ENCODE results near the gene KCTD14. TPM values are rescaled to one million over a fixed set of nuclear protein-coding genes. Genes with fewer than 3 reads are reported as not detected.

The KCTD14 gene
- total and polyA plus RNA-seq, 8 donors = 7.0 to 20.7 (median 13.5) TPM

DNA sequence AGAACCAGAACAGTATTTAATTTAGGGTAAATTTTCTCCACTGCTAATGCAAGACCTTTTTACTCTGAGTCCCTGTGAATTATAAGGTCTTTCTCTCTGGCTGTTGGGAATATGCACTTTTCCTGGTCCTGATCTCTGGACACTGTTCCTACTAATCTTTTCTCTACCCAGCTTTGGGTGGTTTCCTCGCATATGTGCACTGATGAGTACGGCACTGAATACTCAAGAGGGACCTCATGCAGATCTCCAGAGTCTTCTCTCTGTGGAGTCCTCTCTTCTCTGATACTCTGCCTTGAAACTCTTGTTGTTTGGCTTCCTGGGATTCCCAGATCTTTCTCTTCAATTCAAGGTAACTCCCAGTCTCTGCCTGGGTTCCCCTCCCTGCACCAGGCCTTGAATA lies 14.0 kb downstream of the KCTD14 start:
- ATAC-seq (no peak), FAIRE-seq (no peak), DNase-seq (no peak)
- no peaks in the 10 kb centered on the region for H3K27me3 ChIP-seq
- no peak overlapping the region for H3K4me3 ChIP-seq
- intact Hi-C loops (cut with DNase I) = no loop called here
- H3K36me3 ChIP-seq = no peaks in the 10 kb centered on the region
- TF ChIP-seq, protein P1, sequence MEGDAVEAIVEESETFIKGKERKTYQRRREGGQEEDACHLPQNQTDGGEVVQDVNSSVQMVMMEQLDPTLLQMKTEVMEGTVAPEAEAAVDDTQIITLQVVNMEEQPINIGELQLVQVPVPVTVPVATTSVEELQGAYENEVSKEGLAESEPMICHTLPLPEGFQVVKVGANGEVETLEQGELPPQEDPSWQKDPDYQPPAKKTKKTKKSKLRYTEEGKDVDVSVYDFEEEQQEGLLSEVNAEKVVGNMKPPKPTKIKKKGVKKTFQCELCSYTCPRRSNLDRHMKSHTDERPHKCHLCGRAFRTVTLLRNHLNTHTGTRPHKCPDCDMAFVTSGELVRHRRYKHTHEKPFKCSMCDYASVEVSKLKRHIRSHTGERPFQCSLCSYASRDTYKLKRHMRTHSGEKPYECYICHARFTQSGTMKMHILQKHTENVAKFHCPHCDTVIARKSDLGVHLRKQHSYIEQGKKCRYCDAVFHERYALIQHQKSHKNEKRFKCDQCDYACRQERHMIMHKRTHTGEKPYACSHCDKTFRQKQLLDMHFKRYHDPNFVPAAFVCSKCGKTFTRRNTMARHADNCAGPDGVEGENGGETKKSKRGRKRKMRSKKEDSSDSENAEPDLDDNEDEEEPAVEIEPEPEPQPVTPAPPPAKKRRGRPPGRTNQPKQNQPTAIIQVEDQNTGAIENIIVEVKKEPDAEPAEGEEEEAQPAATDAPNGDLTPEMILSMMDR (IDR thresholded peaks at IDR 0.05) = no peak
- H3K9me3 ChIP-seq = no peaks in the 10 kb centered on the region
- H3K4me1 ChIP-seq = no peaks in the 10 kb centered on the region
- 83 to 85% methylated on average over 2 of the region's 2 CpGs for WGBS, 2 donors
- H3K27ac ChIP-seq = no peak overlapping the region

DNA sequence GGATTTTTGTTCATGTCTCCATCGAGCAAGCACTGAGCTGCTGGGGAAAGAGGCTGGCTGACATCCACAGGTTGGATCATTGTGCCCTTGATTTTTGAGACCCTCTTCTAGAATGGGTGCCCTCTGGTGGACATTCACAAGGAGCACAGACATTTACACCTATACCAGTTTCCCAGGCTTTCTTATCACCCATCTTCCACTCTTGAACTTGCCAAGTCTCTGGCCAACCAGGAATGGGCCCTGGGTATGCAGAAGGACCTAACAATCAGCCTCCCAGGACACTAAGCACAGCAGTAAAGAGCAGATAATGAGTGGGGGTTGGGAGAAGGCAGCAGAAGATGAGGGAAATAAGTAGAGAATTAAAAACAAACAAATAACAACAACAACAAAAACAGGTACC lies 22.9 kb downstream of the KCTD14 start:
- H3K9me3 ChIP-seq = no peaks in the 10 kb centered on the region
- intact Hi-C loops (cut with DNase I) = no loop called here
- 0% methylated on average over 1 of the region's 1 CpG for WGBS, 2 donors
- TF ChIP-seq, protein P1 (IDR thresholded peaks at IDR 0.05) = peak; percentile 42 to 63 (median 50)
- no peaks in the 10 kb centered on the region for H3K36me3 ChIP-seq
- DNase-seq (peak in 4 of 6 donors; percentile 40 to 72 (median 52)), FAIRE-seq (no peak), ATAC-seq (peak; percentile 92 to 98 (median 94))
- no peaks in the 10 kb centered on the region for H3K27me3 ChIP-seq
- H3K4me1 ChIP-seq = peaks cover 0 to 3% (median 0%) of the 10 kb centered on the region in 3 donors
- H3K27ac ChIP-seq = no peak overlapping the region
- no peak overlapping the region for H3K4me3 ChIP-seq

DNA sequence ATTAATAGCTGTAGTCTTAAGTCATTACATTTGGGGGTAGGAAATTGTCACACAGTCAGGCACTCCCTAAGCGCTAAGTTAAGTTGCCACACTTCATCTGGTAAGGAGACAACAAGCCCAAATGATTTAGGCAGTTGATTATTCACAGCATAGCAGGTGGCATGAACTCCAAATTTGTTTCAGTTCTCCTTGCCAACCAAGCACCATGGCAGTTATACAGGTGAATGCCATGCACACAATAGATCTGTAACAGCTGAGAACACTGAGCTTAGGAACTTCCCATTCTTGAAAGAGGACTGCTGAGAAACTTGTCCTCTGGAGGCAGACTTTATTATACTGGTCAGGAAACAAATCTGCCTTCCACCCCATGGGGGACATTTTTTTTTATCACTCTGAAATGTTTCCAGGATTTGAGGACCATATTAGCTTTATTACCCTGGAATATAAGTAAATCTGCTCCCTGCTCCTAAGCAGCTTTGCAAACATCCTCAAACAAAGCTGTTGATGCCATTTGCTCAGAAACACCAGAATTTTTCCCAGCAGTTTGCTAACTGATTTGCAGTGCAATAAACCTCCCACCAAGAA lies 23.5 kb downstream of the KCTD14 start:
- DNase-seq (no peak), FAIRE-seq (no peak), ATAC-seq (no peak)
- intact Hi-C loops (cut with DNase I) = no loop called here
- TF ChIP-seq, protein P1 (IDR thresholded peaks at IDR 0.05) = no peak
- Histone ChIP-seq H3K4me1 (peaks cover 0 to 3% (median 0%) of the 10 kb centered on the region in 3 donors), H3K36me3 (no peaks in the 10 kb centered on the region), H3K27ac (no peak overlapping the region), H3K27me3 (no peaks in the 10 kb centered on the region), H3K4me3 (no peak overlapping the region), H3K9me3 (no peaks in the 10 kb centered on the region)
- 89 to 97% methylated on average over 1 of the region's 1 CpG for WGBS, 2 donors

DNA sequence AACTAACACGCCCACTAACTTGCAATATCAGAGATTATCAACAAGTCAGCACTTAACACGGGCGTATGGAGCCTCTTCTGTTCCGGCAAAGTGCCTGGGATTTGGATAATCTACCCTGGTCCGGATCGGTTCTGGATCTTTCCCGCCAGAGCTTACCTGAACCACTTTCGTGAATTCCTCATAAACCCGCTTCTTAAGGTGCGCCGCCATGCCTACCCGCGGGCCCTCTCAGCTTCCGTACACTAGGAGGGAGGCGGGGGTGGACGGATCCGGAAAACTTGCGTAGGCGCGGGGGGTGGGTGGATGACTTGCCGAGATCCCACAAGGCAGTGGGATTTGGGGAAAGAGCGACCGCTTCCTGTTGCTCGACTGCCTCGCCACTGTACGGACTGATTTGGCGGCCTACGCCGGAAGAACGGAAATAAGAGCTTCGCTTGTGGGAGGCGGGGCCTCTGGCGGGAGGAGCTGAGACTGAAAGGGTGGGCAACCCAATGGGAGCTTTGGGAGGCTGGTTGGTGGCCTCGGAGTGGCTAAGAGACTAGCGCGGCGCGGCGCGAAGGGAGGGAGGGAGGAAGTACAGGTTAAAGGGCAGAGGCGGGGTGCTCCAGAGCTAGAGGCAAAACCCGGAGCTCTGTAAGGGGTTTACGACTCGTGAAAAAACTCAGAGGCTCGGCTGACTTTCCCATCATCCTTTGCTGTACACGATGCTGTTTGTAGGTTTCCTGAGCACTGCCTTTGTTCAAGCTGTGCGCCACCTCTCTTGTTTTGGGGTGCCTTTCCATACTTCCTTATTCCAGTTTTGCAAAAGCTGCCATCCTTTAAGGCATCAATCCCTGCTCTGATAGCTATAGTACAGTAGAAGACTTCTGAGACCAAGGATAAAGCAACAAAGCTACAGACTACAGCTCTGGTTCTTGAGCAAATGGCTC lies 28.4 kb downstream of the KCTD14 start, which contains the start of gene INTS4:
TSS of gene INTS4 (minus strand) at position 235 of the 929 bp plus-strand sequence. CDS start at position 210, 25 bp downstream.
- intact Hi-C loops (cut with DNase I) = no loop called here
- WGBS, 2 donors = 0% methylated on average over 47 of the region's 47 CpGs
- FAIRE-seq (peak; percentile 96), DNase-seq (peak; percentile 96 to 100 (median 99)), ATAC-seq (peak; percentile 96 to 99 (median 97))
- peak within 1 kb of the TSS; percentile 62 to 87 (median 68) for H3K27ac ChIP-seq
- H3K9me3 ChIP-seq = no peaks in the 10 kb centered on the region
- no peaks in the 10 kb centered on the region for H3K27me3 ChIP-seq
- TF ChIP-seq, protein P1 (IDR thresholded peaks at IDR 0.05) = no peak
- H3K4me3 ChIP-seq = peak within 1 kb of the TSS; percentile 45 to 74 (median 57)
- H3K4me1 ChIP-seq = peaks cover 0 to 14% (median 0%) of the 10 kb centered on the region in 3 donors
- H3K36me3 ChIP-seq = peaks cover 0 to 9% (median 0%) of the 10 kb centered on the region in 3 donors
